H1 (cell line): ENCODE results near the gene SEZ6L. TPM values are rescaled to one million over a fixed set of nuclear protein-coding genes. Genes with fewer than 3 reads are reported as not detected.

Experiments
- CHD7 ChIP-seq: fragments of 300-600 bp; sonication (generic); IDR thresholded peaks from 2 replicates; pipeline ENCODE4 v1.7.1; 2012; ENCODE audit warnings: low read length, moderate library complexity, mild to moderate bottlenecking, inconsistent platforms; ENCODE audit not compliant: insufficient replicate concordance
- E2F6 ChIP-seq: IDR thresholded peaks from 2 replicates; pipeline ENCODE4 v1.6.1; 2012; ENCODE audit warnings: inconsistent platforms
- POLR2A ChIP-seq, 2 experiments: IDR thresholded peaks; 1 replicate in 1 of 2; 2 replicates in 1 of 2; pipeline ENCODE4 v1.6.1; 2011; ENCODE audit warnings: low read depth in 2 of 2, low read length in 2 of 2, mild to moderate bottlenecking in 2 of 2; ENCODE audit errors: control extremely low read depth in 1 of 2
- ZNF274 ChIP-seq: IDR thresholded peaks from 2 replicates; pipeline ENCODE4 v1.7.0; 2012; ENCODE audit warnings: low read length, borderline replicate concordance; ENCODE audit errors: extremely low read depth
- polyA plus RNA-seq, 7 experiments: library from polyadenylated mRNA; depleted of rRNA in 3 of 7; stranded (reverse) in 5 of 7; unstranded in 2 of 7; fragments of >200 nt in 5 of 7; fragments of 200-250 nt in 2 of 7; gene quantifications; 1 replicate in 5 of 7; 2 replicates in 1 of 7; 4 replicates in 1 of 7; pipeline versions ENCODE4 v1.2.1 to v1.2.3, GENCODE V29; 2011 to 2013; ENCODE audit warnings: missing spikeins in 2 of 7, mixed read lengths in 2 of 7
- total RNA-seq: library from RNA; stranded (reverse); fragmentation: NEBNext Ultra II Directional; extraction: Animal tissue kit (Norgen Biotek cat#: 25700); gene quantifications from 2 replicates; pipeline ENCODE4 v1.2.1, GENCODE V29; 2021
- TF ChIP-seq, protein P1 (sequence below): IDR thresholded peaks from 2 replicates; pipeline ENCODE4 v1.6.1; 2012; ENCODE audit warnings: inconsistent platforms

SEZ6L gene
- total and polyA plus RNA-seq, 2 of the 8 experiments (the other 6 are each of a cell fraction or from before 2014, with no cell fraction given): 0.06 to 0.33 TPM

- TF ChIP-seq CHD7: no peak
- no peak for TF ChIP-seq ZNF274
- TF ChIP-seq E2F6: no peak
- TF ChIP-seq POLR2A (IDR thresholded peaks at IDR 0.05; ENCODE audit: control extremely low read depth in 1 of 2, low read depth in 2 of 2, low read length in 2 of 2): no peak
- TF ChIP-seq, protein P1, sequence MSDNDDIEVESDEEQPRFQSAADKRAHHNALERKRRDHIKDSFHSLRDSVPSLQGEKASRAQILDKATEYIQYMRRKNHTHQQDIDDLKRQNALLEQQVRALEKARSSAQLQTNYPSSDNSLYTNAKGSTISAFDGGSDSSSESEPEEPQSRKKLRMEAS: no peak
These were observed 55.9 kb downstream of the SEZ6L start (continued) for GRCh38 chr22:26225207-26225606.
